OCI-LY7 (cell line): ENCODE results near the gene LCNL1. TPM values are rescaled to one million over a fixed set of nuclear protein-coding genes. Genes with fewer than 3 reads are reported as not detected.

Source experiments
- BruUV-seq: library from RNA; stranded (reverse); fragments of 400-500 nt; replicated peaks from 2 replicates; lab custom pipeline; 2021; lab: Mats Ljungman, UMichigan
- CTCF ChIA-PET: fragments of 300-600 bp; sonication (Branson Sonifier 250); formaldehyde crosslinking; loops from one replicate; lab custom pipeline; 2022; ENCODE audit warnings: antibody characterized with exemption; ENCODE audit not compliant: unreplicated experiment; lab: Charles Lee
- POLR2A ChIA-PET: fragments of 300-600 bp; sonication (Branson Sonifier 250); formaldehyde crosslinking; loops from one replicate; lab custom pipeline; 2022; ENCODE audit warnings: antibody characterized with exemption; lab: Charles Lee
- DNase-seq: peaks from one replicate; pipeline ENCODE4 v3.0.0-alpha.2; 2015; ENCODE audit warnings: low spot score
- H2AFZ ChIP-seq: fragments of 200-600 bp; sonication (generic), shearing (Covaris generic); 2 replicates; pipeline ENCODE4 v1.6.1; 2014; ENCODE audit warnings: mild to moderate bottlenecking, antibody characterized with exemption, low read length, moderate library complexity
- H3K27ac ChIP-seq: fragments of 200-600 bp; sonication (generic); 2 replicates; pipeline ENCODE4 v1.5.1; 2014; ENCODE audit warnings: mixed run types, low read depth, mild to moderate bottlenecking, moderate library complexity, low read length, inconsistent platforms; ENCODE audit not compliant: poor library complexity, severe bottlenecking
- H3K36me3 ChIP-seq: fragments of 200-600 bp; sonication (generic); 2 replicates; pipeline ENCODE4 v1.6.1; 2014; ENCODE audit warnings: mild to moderate bottlenecking, antibody characterized with exemption, low read length, moderate library complexity, mixed read lengths; ENCODE audit not compliant: insufficient read depth
- H3K4me1 ChIP-seq: fragments of 200-600 bp; sonication (generic); 2 replicates; pipeline ENCODE4 v1.5.1; 2014; ENCODE audit warnings: mild to moderate bottlenecking, low read length; ENCODE audit not compliant: insufficient read depth, poor library complexity, severe bottlenecking
- H3K4me2 ChIP-seq: fragments of 200-600 bp; sonication (generic); 2 replicates; pipeline ENCODE4 v1.6.1; 2014; ENCODE audit warnings: mild to moderate bottlenecking, low read length
- H3K4me3 ChIP-seq: fragments of 200-600 bp; sonication (generic); 2 replicates; pipeline ENCODE4 v1.5.1; 2014; ENCODE audit warnings: mild to moderate bottlenecking, low read depth, low read length; ENCODE audit not compliant: poor library complexity, severe bottlenecking
- H3K79me2 ChIP-seq: fragments of 200-600 bp; sonication (generic); 2 replicates; pipeline ENCODE4 v1.6.1; 2016; ENCODE audit warnings: low read depth, mild to moderate bottlenecking, low read length, moderate library complexity, mixed read lengths; ENCODE audit not compliant: insufficient read depth
- H3K9me2 ChIP-seq: fragments of 200-600 bp; sonication (generic); 2 replicates; pipeline ENCODE4 v1.6.1; 2016; ENCODE audit warnings: mild to moderate bottlenecking, low read length, mixed read lengths; ENCODE audit not compliant: insufficient read depth
- H3K9me3 ChIP-seq: fragments of 200-600 bp; sonication (generic); 2 replicates; pipeline ENCODE4 v1.6.1; 2014; ENCODE audit warnings: mild to moderate bottlenecking, mixed run types, low read length, mixed read lengths
- H4K20me1 ChIP-seq: fragments of 200-600 bp; sonication (generic); 2 replicates; pipeline ENCODE4 v1.6.1; 2014; ENCODE audit warnings: mild to moderate bottlenecking, antibody characterized with exemption, low read length, moderate library complexity, mixed read lengths; ENCODE audit not compliant: insufficient read depth
- CTCF ChIP-seq: fragments of 200-600 bp; sonication (generic); conservative IDR thresholded peaks from 2 replicates; pipeline ENCODE4 v1.5.1; 2014; ENCODE audit warnings: mild to moderate bottlenecking, antibody characterized with exemption, low read length, moderate library complexity, mixed read lengths
- EZH2phosphoT487 ChIP-seq: fragments of 200-600 bp; sonication (generic); IDR thresholded peaks from 2 replicates; pipeline ENCODE4 v1.6.1; 2018; ENCODE audit warnings: low read depth, borderline replicate concordance, mild to moderate bottlenecking, mixed run types, antibody characterized with exemption, low read length, moderate library complexity, mixed read lengths
- intact Hi-C: fragments of 100-400 bp; cut with micrococcal nuclease; formaldehyde crosslinking; loops from one replicate; pipeline ENCODE4 v1.10.0; 2022; ENCODE audit not compliant: unreplicated experiment
- total RNA-seq, 2 experiments: library from RNA; depleted of rRNA in 1 of 2; stranded (reverse); fragments of >200 nt in 1 of 2; shearing (Covaris generic) in 1 of 2; gene quantifications; 2 replicates each; pipeline ENCODE4 v1.2.3, GENCODE V29; 2014 to 2022

Gene LCNL1
- total RNA-seq, 2 experiments from 2014 or later, result not detected

- TF ChIP-seq CTCF, result no peak
- TF ChIP-seq EZH2phosphoT487, result no peak
- Histone ChIP-seq H3K4me1 (no peaks in the 10 kb centered on the region), H4K20me1 (no peaks in the 10 kb centered on the region), H3K36me3 (no peaks in the 10 kb centered on the region), H2AFZ (no peak overlapping the region), H3K27ac (no peak overlapping the region), H3K4me2 (no peak overlapping the region), H3K9me2 (no peaks in the 10 kb centered on the region), H3K79me2 (no peaks in the 10 kb centered on the region), H3K9me3 (no peaks in the 10 kb centered on the region), H3K4me3 (no peak overlapping the region)
- intact Hi-C loops, result no loop called here
- CTCF ChIA-PET, result no interaction called here
- no peak for DNase-seq
- POLR2A ChIA-PET, result no interaction called here
- no TSS peak for BruUV-seq
Measured at GRCh38 chr9:136985853-136986252, 3.1 kb downstream of the LCNL1 start.

GRCh38 chr9:136988872-136989271 is 6.1 kb downstream of the LCNL1 start:
- H3K4me3 ChIP-seq, result no peak overlapping the region
- intact Hi-C loops, result no loop called here
- no peak for DNase-seq
- ChIA-PET POLR2A (no interaction called here), CTCF (no interaction called here)
- H3K4me1 ChIP-seq, result peaks cover 9% of the 10 kb centered on the region
- H3K9me2 ChIP-seq, result no peaks in the 10 kb centered on the region
- no TSS peak for BruUV-seq
- 0 out of 2 replicates have a peak, but pooled peaks cover 3% of the 10 kb centered on the region for H3K36me3 ChIP-seq
- no peaks in the 10 kb centered on the region; the same call in 1 of the 2 replicates for H3K79me2 ChIP-seq
- TF ChIP-seq EZH2phosphoT487 (no peak), CTCF (no peak)
- H4K20me1 ChIP-seq, result no peaks in the 10 kb centered on the region
- no peaks in the 10 kb centered on the region for H3K9me3 ChIP-seq
- H3K4me2 ChIP-seq, result no peak overlapping the region
- H3K27ac ChIP-seq, result no peak overlapping the region
- no peak overlapping the region for H2AFZ ChIP-seq

DNA sequence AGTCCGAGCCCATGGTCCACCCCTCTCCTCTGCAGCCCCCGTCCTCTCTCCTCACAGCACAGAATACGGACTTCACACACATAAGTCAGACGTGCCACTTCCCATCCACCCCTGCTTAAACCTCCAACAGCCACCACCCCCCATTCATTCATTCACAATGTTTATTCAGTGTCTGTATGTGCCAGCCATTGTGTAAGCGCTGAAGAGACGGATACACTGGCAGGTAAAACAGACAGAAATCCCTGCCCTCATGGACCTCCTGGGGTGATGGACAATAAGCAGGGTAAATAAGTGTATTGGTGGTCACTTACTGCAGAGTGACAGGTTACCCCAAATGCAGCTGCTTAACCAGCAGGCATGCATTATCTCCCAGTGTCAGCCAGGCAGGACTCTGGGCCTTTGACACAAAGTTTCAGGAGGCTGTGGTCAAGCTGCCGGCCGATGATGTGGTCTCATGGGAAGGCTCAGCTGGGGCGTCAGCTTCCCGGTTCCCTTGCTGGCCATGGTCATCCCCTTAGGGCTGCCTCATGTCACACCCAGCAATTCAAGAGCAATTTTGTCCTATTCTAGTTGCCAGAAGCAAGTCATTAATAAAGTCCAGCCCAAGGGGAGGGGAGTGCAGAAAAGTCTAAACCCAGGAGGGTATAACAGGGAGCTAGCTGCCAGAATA is 7.6 kb downstream of the LCNL1 start:
- H4K20me1 ChIP-seq, result no peaks in the 10 kb centered on the region
- no TSS peak for BruUV-seq
- H3K9me2 ChIP-seq, result no peaks in the 10 kb centered on the region
- intact Hi-C loops, result no loop called here
- ChIA-PET POLR2A (no interaction called here), CTCF (no interaction called here)
- H3K27ac ChIP-seq, result no peak overlapping the region
- no peak overlapping the region for H3K4me3 ChIP-seq
- no peak overlapping the region for H3K4me2 ChIP-seq
- no peaks in the 10 kb centered on the region; the same call in 1 of the 2 replicates for H3K79me2 ChIP-seq
- no peak for DNase-seq
- H3K9me3 ChIP-seq, result no peaks in the 10 kb centered on the region
- TF ChIP-seq EZH2phosphoT487, result no peak
- no peak for TF ChIP-seq CTCF
- H2AFZ ChIP-seq, result no peak overlapping the region
- 0 out of 2 replicates have a peak, but pooled peaks cover 3% of the 10 kb centered on the region for H3K36me3 ChIP-seq
- H3K4me1 ChIP-seq, result peaks cover 13% of the 10 kb centered on the region
